Stomach (tissue), 4 donors: Measurements from ENCODE around the gene CDH2.

ENCODE experiments used
- POLR2A ChIP-seq, 4 donors: fragments of 450-650 bp; IDR thresholded peaks; one replicate each; pipeline ENCODE4 v1.6.1; 2016; ENCODE audit warnings: antibody characterized with exemption in 4 of 4, control low read depth in 2 of 4, mild to moderate bottlenecking in 1 of 4, moderate library complexity in 1 of 4
- POLR2AphosphoS5 ChIP-seq, 3 donors: sonication (generic); formaldehyde crosslinking; IDR thresholded peaks; one replicate each; pipeline ENCODE4 v1.6.1; 2016; ENCODE audit warnings: antibody characterized with exemption in 3 of 3
- TF ChIP-seq, protein P1 (sequence below), 7 experiments: fragments of 450-650 bp in 4 of 7; fragments of 200-600 bp in 3 of 7; sonication (generic) in 3 of 7; IDR thresholded peaks; one replicate each; pipeline ENCODE4 v1.5.1; 2016 to 2019; ENCODE audit warnings: antibody characterized with exemption in 7 of 7, control low read depth in 2 of 7, mild to moderate bottlenecking in 1 of 7

DNA sequence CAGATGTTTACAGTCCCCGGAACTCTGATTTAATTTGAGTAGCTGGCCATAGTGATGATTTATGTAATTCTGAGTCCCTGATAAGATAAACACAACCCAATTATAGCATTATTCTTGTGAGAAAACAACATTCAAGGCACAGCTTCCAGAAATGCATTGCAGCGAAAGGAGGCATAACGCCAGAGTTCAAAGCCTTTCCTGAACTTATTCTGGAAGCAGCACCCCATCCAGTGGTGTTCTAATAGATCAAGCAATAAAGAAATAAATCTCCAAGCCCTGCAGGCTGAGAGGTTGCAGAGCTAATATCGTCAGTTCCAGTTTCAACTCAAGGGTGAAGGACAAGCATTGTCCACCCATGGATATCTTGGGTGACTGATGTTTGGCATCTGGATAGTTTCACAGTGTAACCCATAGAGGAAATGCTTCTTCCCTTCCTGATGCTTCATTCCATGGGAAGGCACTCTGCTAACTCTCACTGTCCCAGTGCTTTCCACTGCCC is 18.8 kb downstream of the CDH2 start:
- no peak for TF ChIP-seq POLR2A (IDR thresholded peaks at IDR 0.05)
- TF ChIP-seq POLR2AphosphoS5 (IDR thresholded peaks at IDR 0.05): no peak
- TF ChIP-seq, protein P1, sequence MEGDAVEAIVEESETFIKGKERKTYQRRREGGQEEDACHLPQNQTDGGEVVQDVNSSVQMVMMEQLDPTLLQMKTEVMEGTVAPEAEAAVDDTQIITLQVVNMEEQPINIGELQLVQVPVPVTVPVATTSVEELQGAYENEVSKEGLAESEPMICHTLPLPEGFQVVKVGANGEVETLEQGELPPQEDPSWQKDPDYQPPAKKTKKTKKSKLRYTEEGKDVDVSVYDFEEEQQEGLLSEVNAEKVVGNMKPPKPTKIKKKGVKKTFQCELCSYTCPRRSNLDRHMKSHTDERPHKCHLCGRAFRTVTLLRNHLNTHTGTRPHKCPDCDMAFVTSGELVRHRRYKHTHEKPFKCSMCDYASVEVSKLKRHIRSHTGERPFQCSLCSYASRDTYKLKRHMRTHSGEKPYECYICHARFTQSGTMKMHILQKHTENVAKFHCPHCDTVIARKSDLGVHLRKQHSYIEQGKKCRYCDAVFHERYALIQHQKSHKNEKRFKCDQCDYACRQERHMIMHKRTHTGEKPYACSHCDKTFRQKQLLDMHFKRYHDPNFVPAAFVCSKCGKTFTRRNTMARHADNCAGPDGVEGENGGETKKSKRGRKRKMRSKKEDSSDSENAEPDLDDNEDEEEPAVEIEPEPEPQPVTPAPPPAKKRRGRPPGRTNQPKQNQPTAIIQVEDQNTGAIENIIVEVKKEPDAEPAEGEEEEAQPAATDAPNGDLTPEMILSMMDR (IDR thresholded peaks at IDR 0.05): no peak
